ENCODE results near the gene CBX2.
A peak's percentile ranks its signal among the peaks of the same experiment; 100 is the strongest.

CBX2 gene

GRCh38 chr17:79789943-79790804 is 12.2 kb downstream of the CBX2 start:
- no peak for DNase-seq

GRCh38 chr17:79790805-79791734 is 13.1 kb downstream of the CBX2 start:
- DNase-seq = no peak

DNA sequence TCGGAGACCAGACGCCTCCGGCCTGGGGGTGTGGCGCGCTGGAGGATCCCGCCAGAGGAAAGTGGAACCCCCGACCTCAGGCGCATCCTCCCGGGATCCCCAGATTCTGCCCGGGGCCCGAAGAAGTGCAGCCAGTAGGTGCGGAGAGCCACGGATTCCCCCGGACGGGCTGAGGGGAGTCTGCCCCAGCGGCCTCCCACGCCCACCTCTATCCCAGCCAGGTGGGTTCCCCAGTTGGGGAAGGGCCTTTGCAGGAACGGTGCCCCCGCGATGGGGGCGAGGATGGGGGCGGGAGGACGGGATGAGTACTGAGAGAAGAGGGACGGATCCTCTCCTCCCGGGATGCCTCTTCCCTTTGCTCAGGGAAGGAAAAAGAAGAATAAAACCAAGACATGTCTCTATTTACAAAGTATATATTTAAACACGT is 13.8 kb downstream of the CBX2 start:
- DNase-seq = no peak

DNA sequence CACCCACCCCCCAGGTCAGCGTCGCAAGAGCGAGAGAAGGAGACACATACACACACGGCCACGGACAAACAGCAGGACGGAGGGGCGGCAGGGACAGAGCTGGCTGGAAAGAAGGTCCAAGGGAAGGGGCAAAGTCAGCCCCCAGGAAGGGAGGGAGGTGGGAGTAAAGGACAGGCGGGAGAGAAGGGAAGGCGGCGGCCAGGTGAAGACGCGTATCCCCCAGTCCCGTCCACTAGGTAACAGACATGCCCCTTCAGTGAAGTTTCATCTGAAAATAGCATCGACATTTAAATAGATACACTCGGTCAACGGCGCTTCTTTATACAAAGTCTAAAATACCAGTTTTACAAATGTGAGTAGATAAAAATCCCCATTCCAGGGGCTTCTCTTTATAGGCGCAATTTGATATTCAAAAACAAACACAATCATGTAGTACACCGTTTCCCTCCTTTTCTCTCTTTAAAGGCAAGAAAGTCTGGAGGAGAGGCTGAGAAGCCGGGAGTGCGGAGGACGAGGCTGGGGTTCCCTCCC is 14.5 kb downstream of the CBX2 start:
- DNase-seq = no peak

DNA sequence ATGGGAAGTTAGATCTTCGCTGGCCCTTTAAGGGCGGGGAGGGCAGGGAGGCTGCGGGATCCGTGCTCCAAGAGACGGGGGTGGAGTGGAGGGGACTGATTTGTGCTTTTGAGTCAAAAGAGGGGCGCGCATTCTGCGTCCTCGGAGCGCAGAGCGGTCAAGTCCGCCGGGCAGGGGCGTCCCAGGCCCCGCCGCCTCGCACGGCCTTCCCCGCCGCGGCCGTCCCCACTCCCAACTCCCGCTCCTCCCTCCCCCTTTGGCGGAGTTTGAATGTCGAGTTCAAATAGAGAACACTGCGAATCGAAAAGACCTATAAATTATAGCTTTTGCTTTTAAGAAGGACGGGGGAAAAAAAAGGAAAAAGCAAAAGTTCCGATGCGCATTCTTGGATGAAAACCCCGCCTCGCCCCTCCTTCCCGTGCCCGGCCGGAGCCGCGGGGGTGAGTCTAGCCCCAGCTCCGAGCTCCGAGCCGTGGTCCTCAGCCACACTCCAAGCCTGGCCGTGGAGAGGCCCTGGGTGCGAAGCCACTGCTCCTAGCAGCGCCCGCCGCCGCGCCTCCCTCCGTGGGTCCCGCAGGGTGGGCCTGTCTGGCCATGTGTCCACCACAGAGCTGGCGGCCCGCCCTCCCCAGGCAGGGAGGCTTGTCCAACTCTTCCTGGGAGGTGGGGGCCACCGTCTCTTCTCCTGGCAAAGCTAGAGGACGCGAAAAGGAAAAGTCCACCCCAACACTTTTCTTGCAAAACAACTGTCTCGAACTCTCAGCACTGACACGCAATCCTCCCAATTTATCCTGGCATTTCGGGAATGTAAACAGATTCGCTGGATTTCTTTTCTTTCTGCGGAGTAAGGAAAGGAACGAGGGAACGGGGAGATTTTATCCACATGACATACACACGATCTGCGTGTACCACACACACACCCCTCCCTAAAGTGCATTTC is 15.3 kb downstream of the CBX2 start:
- DNase-seq = no peak

DNA sequence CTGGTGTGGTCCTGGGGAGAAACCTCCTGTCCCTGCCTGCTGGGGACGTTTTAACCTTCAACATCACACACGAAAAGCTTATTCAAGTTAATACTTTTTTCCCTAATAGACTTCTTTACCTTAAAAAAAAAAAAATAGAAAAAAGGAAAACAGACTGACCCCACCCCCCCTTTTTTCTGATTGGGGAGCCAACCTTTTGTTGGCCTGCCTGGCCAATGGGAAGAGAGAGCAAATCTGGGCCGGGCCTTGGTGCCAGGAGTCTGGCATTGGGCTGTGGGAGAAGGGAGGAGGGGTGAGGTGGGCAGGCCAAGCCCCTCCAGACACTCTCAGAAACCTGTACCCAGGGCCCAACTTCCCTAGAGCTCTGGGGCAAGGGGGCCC is 16.0 kb downstream of the CBX2 start:
- DNase-seq = no peak

DNA sequence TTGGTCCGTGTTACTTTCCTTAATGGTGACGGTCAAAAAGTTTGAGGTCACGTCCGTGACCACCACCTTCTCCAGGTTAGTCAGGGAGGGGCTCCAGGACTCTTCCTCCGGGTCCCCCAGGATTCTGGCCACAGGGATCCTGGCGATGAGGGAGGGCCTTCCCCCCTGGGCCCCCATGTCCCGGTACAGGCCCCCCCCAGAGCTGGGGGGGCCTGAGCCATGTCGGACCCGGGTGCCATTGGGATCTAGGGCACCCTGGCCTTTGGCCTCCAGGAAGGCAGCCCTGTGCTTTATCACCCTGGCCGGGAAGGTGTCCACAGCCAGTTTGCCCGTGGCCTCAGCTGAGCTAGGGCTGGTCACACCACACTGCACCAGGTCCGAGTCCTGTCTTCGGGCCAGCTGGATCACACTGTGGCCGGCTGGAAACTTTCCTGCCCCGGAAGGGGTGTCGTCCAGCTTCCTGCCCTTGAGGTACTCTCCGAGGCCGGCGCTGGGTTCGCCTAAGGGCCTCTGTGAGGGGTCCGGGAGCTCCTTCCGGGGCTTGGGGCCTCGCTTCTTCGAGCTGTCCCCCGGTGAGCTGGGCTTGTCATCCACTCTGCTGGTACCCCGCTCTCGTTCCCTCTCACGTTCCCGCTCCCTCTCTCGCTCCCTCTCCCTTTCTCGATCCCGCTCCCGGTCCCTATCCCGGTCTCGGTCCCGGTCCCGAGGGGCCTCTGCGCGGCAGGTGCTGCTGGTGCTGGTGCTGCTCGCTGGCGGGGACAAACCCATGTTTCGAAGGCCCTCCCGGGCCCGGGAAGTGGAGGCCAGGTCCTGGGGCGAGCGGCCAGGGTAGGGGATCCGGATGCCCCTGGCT is 16.9 kb downstream of the CBX2 start:
- no peak for DNase-seq

DNA sequence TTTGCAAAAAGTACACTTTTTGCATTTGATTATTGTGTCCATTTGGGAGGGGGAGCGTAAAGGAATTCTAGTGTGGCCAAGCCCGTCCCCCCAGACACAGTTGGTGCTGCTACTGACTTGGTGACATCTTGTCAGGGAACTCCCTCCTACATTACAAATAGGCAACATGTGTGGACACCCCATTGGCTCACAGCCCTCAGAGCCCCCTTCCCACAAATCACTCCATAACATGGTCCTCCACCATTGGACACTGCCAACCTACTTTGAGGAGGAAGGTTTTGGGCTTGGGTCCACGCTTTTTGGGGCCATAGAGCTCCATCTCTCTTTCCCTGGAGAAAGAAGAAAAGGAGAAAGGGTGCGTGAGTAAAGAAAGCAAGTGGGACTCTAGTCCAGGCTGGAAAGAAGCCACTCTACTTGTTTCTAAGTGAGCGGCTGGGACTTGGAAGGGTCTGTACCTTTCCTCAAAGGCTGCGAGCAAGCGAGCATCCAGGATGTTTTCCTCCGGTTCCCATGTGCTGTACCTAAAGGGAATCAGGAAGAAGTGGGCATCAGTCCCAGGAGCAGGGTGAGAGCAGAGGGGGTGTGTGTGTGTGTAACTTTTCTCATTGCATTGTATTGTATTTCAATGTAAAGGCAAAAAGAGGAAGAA is 18.0 kb downstream of the CBX2 start:
- no peak for DNase-seq

DNA sequence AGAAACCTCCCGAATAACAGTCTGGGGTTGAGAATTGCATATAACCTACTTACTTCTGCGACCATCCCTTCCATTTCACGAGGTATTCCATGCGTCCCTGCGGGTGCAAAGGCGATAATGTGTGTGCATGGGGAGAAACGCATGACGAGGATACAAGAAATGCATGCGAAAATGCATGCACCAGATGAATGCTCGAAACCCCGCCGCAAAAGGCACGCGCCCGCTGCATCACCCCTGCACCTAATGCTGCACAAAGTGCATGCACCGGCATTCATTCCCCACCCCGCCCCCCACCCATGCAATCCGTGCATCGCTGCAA is 18.5 kb downstream of the CBX2 start:
- DNase-seq = no peak

GRCh38 chr17:79796763-79797491 is 19.0 kb downstream of the CBX2 start, which contains the start of gene CBX8:
Gene CBX8, minus strand, starts transcription at chr17:79797077. Its CDS starts 79 bp downstream, at chr17:79796998.
- DNase-seq = peak; percentile 99

DNA sequence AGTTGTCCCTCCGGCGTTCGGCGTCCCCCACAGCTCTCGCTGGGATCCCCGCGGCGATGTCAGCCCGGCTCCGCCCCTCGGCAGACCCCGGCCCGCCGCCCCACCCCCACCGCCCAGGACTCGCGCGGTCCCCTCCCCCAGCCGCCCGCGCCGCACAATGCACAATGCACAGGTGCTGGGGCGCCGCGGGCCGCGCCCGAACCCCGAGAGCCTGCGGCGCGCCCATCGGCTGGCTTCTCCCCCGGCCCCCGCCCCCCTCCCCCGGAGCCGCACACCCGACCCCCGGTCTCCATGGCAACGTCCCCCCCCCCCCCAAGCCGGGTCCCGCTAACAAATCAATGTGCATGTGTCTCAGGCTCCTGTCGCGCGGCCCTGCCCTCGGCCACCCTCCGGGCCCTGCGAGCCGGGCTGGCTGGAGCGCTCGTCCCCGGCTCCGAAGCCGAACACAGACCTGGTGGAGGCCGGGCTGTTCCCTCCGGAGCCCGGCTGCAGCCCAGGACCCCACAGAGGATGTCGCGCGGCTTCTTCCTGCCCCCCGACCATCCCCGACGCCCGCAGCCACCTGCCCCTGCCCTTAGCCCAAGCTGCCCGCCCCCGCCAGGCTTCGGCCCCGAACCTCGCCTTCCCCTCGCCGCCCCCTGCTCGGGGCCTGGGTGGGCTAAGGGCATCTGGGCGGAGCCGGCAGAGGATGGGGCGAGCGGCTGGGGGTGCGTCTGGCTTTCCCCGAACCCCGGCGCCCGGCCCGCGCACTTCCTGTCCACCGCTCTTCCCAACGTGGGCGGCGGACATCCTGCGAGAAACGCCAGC is 19.7 kb downstream of the CBX2 start:
- no peak for DNase-seq

GRCh38 chr17:79798299-79799173 is 20.6 kb downstream of the CBX2 start:
- DNase-seq = no peak

DNA sequence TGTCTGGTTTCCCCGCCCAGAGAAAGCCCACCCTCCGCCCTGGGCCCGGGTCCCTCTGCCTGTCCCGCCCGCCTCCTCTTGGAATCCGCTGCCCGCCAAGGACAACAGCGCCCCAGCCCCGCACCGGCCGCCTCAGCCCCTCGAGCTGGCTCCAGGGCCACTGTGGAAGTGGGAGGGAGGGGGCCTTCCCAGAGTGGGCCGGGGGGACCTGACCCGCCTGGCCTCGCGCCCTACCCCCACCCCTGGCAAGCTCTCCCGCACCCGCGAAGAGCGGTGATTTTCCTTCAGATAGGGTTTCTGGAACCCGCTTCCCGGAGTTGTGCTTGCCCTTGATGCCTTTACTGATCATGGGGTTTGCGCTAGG is 21.2 kb downstream of the CBX2 start:
- DNase-seq = no peak

- DNase-seq = no peak
Measured at GRCh38 chr17:79799538-79800324, 21.8 kb downstream of the CBX2 start.

GRCh38 chr17:79800325-79801155 is 22.6 kb downstream of the CBX2 start:
- DNase-seq = peak; percentile 38
